Esophagus muscularis mucosa (tissue), 4 donors: ENCODE measurements around the gene C9orf57. TPM values are rescaled to one million over a fixed set of nuclear protein-coding genes. Genes with fewer than 3 reads are reported as not detected.
A peak's percentile ranks its signal among the peaks of the same experiment; 100 is the strongest.

Experiments used
- DNase-seq: peaks from one replicate; pipeline ENCODE4 v3.0.0-alpha.2; 2017; ENCODE audit errors: extremely low spot score
- H3K27ac ChIP-seq, 4 donors: fragments of 200-600 bp; sonication (generic); replicated peaks in 1 of 4; 1 replicate in 3 of 4; 2 replicates in 1 of 4; pipeline ENCODE4 v1.5.1; 2016 to 2019; ENCODE audit warnings: mild to moderate bottlenecking in 1 of 4
- H3K27me3 ChIP-seq, 4 donors: fragments of 200-600 bp; sonication (generic); one replicate each; pipeline versions ENCODE4 v1.5.1 to v1.6.0; 2016 to 2019
- H3K36me3 ChIP-seq, 4 donors: fragments of 200-600 bp; sonication (generic); one replicate each; pipeline ENCODE4 v1.5.1; 2016 to 2019
- H3K4me1 ChIP-seq, 4 donors: fragments of 200-600 bp; sonication (generic); one replicate each; pipeline ENCODE4 v1.5.1; 2016 to 2019
- H3K4me3 ChIP-seq, 4 donors: fragments of 200-600 bp; sonication (generic); 1 replicate in 2 of 4; 2 replicates in 2 of 4; pipeline ENCODE4 v1.5.1; 2016 to 2019; ENCODE audit warnings: mild to moderate bottlenecking in 4 of 4, moderate library complexity in 1 of 4
- H3K9me3 ChIP-seq, 4 donors: fragments of 200-600 bp; sonication (generic); 1 replicate in 3 of 4; 2 replicates in 1 of 4; pipeline ENCODE4 v1.5.1; 2016 to 2019
- CTCF ChIP-seq, 3 experiments: fragments of 200-600 bp in 2 of 3; fragments of 450-650 bp in 1 of 3; sonication (generic) in 2 of 3; IDR thresholded peaks; one replicate each; pipeline ENCODE4 v1.5.1; 2017 to 2019; ENCODE audit warnings: antibody characterized with exemption in 3 of 3, mild to moderate bottlenecking in 2 of 3, moderate library complexity in 1 of 3
- EP300 ChIP-seq: sonication (generic); formaldehyde crosslinking; IDR thresholded peaks from one replicate; pipeline ENCODE4 v1.6.1; 2017; ENCODE audit warnings: antibody characterized with exemption
- POLR2A ChIP-seq: fragments of 450-650 bp; IDR thresholded peaks from one replicate; pipeline ENCODE4 v1.6.1; 2017; ENCODE audit warnings: antibody characterized with exemption, moderate library complexity, mild to moderate bottlenecking, low read depth
- POLR2AphosphoS5 ChIP-seq, 2 donors: sonication (generic); formaldehyde crosslinking; IDR thresholded peaks; one replicate each; pipeline ENCODE4 v1.6.1; 2017; ENCODE audit warnings: antibody characterized with exemption in 2 of 2
- WGBS: methylation state at CpG from one replicate; pipeline ENCODE4 v1.1.5; 2018; 5-methylcytosine and 5-hydroxymethylcytosine counted together
- intact Hi-C: fragments of 100-400 bp; cut with DNase I; formaldehyde crosslinking; loops from one replicate; pipeline ENCODE4 v1.15.1; 2023
- total RNA-seq, 4 donors: library from RNA; depleted of rRNA; stranded (reverse); fragments of >200 nt; gene quantifications; one replicate each; pipeline versions ENCODE4 v1.1.0 to v1.2.1, GENCODE V29; 2016

The C9orf57 gene
- total RNA-seq, 4 donors from 2014 or later: not detected

DNA sequence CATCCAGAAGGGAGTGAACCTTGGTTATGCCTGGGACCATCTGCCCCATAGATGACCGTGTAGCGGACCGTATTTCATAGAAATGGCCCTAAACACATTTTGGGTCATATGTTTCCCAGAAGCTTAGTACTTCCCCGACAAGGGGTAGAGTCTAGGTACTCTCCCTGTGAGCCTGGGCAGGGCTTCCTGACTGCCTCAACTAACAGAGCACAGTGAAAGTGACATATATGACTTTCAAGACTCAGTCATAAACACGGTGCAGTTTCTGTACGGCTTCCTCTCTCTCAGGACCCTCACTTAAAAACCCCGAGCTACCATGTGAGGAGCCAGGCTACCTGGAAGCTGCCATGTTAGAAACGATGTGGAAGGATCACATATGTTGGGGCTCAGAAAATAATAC lies 20.9 kb downstream of the C9orf57 start:
- H3K9me3 ChIP-seq: no peaks in the 10 kb centered on the region
- no peak for TF ChIP-seq POLR2AphosphoS5 (IDR thresholded peaks at IDR 0.05)
- TF ChIP-seq EP300: no peak
- no peak for TF ChIP-seq CTCF (IDR thresholded peaks at IDR 0.05)
- no peaks in the 10 kb centered on the region for H3K27me3 ChIP-seq
- peaks cover 0 to 10% (median 3%) of the 10 kb centered on the region in 4 donors for H3K4me1 ChIP-seq
- no peaks in the 10 kb centered on the region for H3K36me3 ChIP-seq
- WGBS: 88% methylated on average over 8 of the region's 8 CpGs
- intact Hi-C loops: loop anchor here (5.0 kb wide), 1 partner anchor 783 kb away; no protein-coding TSS in a partner anchor
- no peak overlapping the region for H3K4me3 ChIP-seq
- no peak for DNase-seq
- H3K27ac ChIP-seq: no peak overlapping the region

DNA sequence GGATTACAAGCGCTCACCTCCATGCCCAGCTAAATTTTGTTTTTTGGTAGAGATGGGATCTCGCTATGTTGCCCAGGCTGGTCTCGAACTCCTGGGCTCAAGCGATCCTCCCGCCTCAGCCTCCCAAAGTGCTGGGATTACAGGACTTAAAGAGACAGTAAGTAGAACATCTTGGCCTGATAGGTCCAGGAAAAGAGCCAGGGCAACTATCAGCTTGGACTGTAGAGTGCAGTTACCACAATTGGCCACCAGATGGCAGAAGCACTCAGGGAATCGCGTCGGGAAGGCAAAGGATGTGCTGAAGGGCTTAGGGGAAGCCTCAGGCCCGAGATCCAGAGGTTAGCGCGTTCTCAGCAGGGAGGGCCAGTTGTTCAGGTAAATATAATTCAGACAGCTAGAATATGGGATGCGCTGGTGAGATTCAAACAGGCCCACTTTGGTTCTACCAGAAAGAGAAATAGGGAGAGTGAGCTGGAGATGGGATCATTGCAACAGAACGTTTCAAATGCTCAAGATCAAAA lies 21.5 kb downstream of the C9orf57 start:
- WGBS: 18% methylated on average over 13 of the region's 13 CpGs
- Histone ChIP-seq H3K4me3 (no peak overlapping the region), H3K9me3 (no peaks in the 10 kb centered on the region), H3K4me1 (peaks cover 0 to 10% (median 3%) of the 10 kb centered on the region in 4 donors), H3K27me3 (no peaks in the 10 kb centered on the region), H3K27ac (no peak overlapping the region), H3K36me3 (no peaks in the 10 kb centered on the region)
- TF ChIP-seq POLR2AphosphoS5 (IDR thresholded peaks at IDR 0.05) (peak in 1 of 2 donors; percentile 4), CTCF (IDR thresholded peaks at IDR 0.05) (peak; percentile 93 to 97 (median 95)), POLR2A (no peak)
- intact Hi-C loops: loop anchor here (1.0 to 5.0 kb wide), 2 partner anchors 233 to 783 kb away; no protein-coding TSS in a partner anchor
- DNase-seq: no peak

- 34% methylated on average over 4 of the region's 4 CpGs for WGBS
- TF ChIP-seq CTCF (IDR thresholded peaks at IDR 0.05): no peak
- no peak for TF ChIP-seq EP300
- TF ChIP-seq POLR2AphosphoS5 (IDR thresholded peaks at IDR 0.05): no peak
- TF ChIP-seq POLR2A: no peak
- Histone ChIP-seq H3K4me3 (no peak overlapping the region), H3K4me1 (peaks cover 0 to 10% (median 3%) of the 10 kb centered on the region in 4 donors), H3K27me3 (no peaks in the 10 kb centered on the region), H3K27ac (no peak overlapping the region), H3K36me3 (no peaks in the 10 kb centered on the region), H3K9me3 (no peaks in the 10 kb centered on the region)
- no peak for DNase-seq
- intact Hi-C loops: loop anchor here (1.0 to 5.0 kb wide), 2 partner anchors 234 to 784 kb away; no protein-coding TSS in a partner anchor
Observed at GRCh38 chr9:72038408-72038807, 22.0 kb downstream of the C9orf57 start.

DNA sequence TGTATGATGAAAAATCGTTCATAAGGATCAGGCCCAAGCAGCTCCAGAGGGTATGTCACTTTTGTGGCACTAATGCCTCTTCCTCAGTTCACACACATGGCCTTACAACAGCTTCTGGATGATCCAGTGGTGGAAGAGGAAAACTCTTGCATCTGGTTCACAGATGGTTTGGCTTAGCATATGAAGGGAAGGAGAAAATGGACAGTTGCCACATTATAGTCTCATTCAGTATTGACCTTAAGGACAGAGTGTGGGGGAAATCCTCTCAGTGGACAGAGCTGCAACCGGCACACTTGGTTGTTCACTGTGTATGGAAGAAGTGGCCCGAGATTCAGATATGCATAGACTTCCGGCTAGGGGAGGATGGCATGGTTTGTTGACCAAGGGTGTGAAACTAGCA lies 22.8 kb downstream of the C9orf57 start:
- DNase-seq: no peak
- H3K9me3 ChIP-seq: no peaks in the 10 kb centered on the region
- H3K27me3 ChIP-seq: no peaks in the 10 kb centered on the region
- no peak overlapping the region for H3K4me3 ChIP-seq
- 70% methylated on average over 4 of the region's 4 CpGs for WGBS
- H3K27ac ChIP-seq: no peak overlapping the region
- no peaks in the 10 kb centered on the region for H3K36me3 ChIP-seq
- TF ChIP-seq CTCF (IDR thresholded peaks at IDR 0.05) (no peak), POLR2A (no peak), POLR2AphosphoS5 (IDR thresholded peaks at IDR 0.05) (no peak), EP300 (no peak)
- peaks cover 0 to 10% (median 3%) of the 10 kb centered on the region in 4 donors for H3K4me1 ChIP-seq
- intact Hi-C loops: loop anchor here (5.0 kb wide), 1 partner anchor 785 kb away; no protein-coding TSS in a partner anchor

- no peaks in the 10 kb centered on the region for H3K36me3 ChIP-seq
- H3K4me3 ChIP-seq: no peak overlapping the region
- no peaks in the 10 kb centered on the region for H3K9me3 ChIP-seq
- DNase-seq: no peak
- H3K27me3 ChIP-seq: no peaks in the 10 kb centered on the region
- H3K4me1 ChIP-seq: no peaks in the 10 kb centered on the region
- TF ChIP-seq POLR2AphosphoS5 (IDR thresholded peaks at IDR 0.05): no peak
- TF ChIP-seq EP300: no peak
- TF ChIP-seq POLR2A: no peak
- no peak for TF ChIP-seq CTCF (IDR thresholded peaks at IDR 0.05)
- WGBS: 96% methylated on average over 2 of the region's 2 CpGs
- no peak overlapping the region for H3K27ac ChIP-seq
- intact Hi-C loops: no loop called here
Observed at GRCh38 chr9:72030767-72031166, 29.6 kb downstream of the C9orf57 start.
